Uterus (tissue), 4 donors: ENCODE measurements around the gene ARL4C. TPM values are rescaled to one million over a fixed set of nuclear protein-coding genes. Genes with fewer than 3 reads are reported as not detected.

Experiments
- DNase-seq, 2 donors: peaks; one replicate each; pipeline ENCODE4 v3.0.0-alpha.2; 2019 to 2020
- H3K27ac ChIP-seq, 2 donors: fragments of 200-600 bp; sonication (generic); 1 replicate in 1 of 2; 2 replicates in 1 of 2; pipeline ENCODE4 v1.5.1; 2016 to 2018
- H3K27me3 ChIP-seq, 2 donors: fragments of 200-600 bp; sonication (generic); one replicate each; pipeline ENCODE4 v1.5.1; 2018 to 2019; ENCODE audit warnings: control low read depth in 1 of 2
- H3K36me3 ChIP-seq, 2 donors: fragments of 200-600 bp; sonication (generic); one replicate each; pipeline ENCODE4 v1.5.1; 2019; ENCODE audit warnings: control low read depth in 1 of 2
- H3K4me1 ChIP-seq, 2 donors: fragments of 200-600 bp; sonication (generic); one replicate each; pipeline ENCODE4 v1.5.1; 2018 to 2019; ENCODE audit warnings: control low read depth in 1 of 2
- H3K4me3 ChIP-seq, 2 donors: fragments of 200-600 bp; sonication (generic); 1 replicate in 1 of 2; 2 replicates in 1 of 2; pipeline ENCODE4 v1.5.1; 2018 to 2019; ENCODE audit warnings: mild to moderate bottlenecking in 1 of 2
- H3K9me3 ChIP-seq, 2 donors: fragments of 200-600 bp; sonication (generic); one replicate each; pipeline ENCODE4 v1.5.1; 2019; ENCODE audit warnings: control low read depth in 1 of 2
- CTCF ChIP-seq, 4 experiments: fragments of 200-600 bp in 2 of 4; fragments of 450-650 bp in 2 of 4; sonication (generic) in 2 of 4; IDR thresholded peaks; one replicate each; pipeline ENCODE4 v1.5.1; 2016 to 2019; ENCODE audit warnings: antibody characterized with exemption in 4 of 4, mild to moderate bottlenecking in 2 of 4, moderate library complexity in 1 of 4
- POLR2A ChIP-seq, 2 donors: fragments of 450-650 bp; IDR thresholded peaks; one replicate each; pipeline ENCODE4 v1.6.1; 2016; ENCODE audit warnings: antibody characterized with exemption in 2 of 2, mild to moderate bottlenecking in 1 of 2, moderate library complexity in 1 of 2
- intact Hi-C: fragments of 100-400 bp; cut with DNase I; formaldehyde crosslinking; loops from one replicate; pipeline ENCODE4 v1.15.1; 2023; ENCODE audit warnings: low total_unique reads
- total RNA-seq, 4 donors: library from RNA; depleted of rRNA in 3 of 4; stranded (reverse); fragments of >200 nt in 3 of 4; gene quantifications; one replicate each; pipeline versions ENCODE4 v1.1.0 to v1.2.4, GENCODE V29; 2014 to 2023
- donor health status: DM: yes; HTN: yes; CAD: no.

Gene ARL4C
- total RNA-seq, 4 donors from 2014 or later = 3.0 to 15.6 (median 3.1) TPM; not detected in 1

GRCh38 chr2:234528410-234529148, 31.7 kb upstream of the ARL4C start:
- peaks cover 0 to 6% of the 10 kb centered on the region in 2 donors for H3K9me3 ChIP-seq
- DNase-seq = no peak
- H3K27ac ChIP-seq = no peak overlapping the region
- no peak overlapping the region for H3K4me3 ChIP-seq
- TF ChIP-seq CTCF (IDR thresholded peaks at IDR 0.05) = no peak
- TF ChIP-seq POLR2A (IDR thresholded peaks at IDR 0.05) = no peak
- intact Hi-C loops = no loop called here
- H3K4me1 ChIP-seq = no peaks in the 10 kb centered on the region
- H3K27me3 ChIP-seq = no peaks in the 10 kb centered on the region
- no peaks in the 10 kb centered on the region for H3K36me3 ChIP-seq

- TF ChIP-seq POLR2A (IDR thresholded peaks at IDR 0.05) (no peak), CTCF (IDR thresholded peaks at IDR 0.05) (no peak)
- no peak overlapping the region for H3K4me3 ChIP-seq
- H3K9me3 ChIP-seq = peaks cover 0 to 6% of the 10 kb centered on the region in 2 donors
- no peak for DNase-seq
- intact Hi-C loops = no loop called here
- no peaks in the 10 kb centered on the region for H3K27me3 ChIP-seq
- no peak overlapping the region for H3K27ac ChIP-seq
- H3K36me3 ChIP-seq = no peaks in the 10 kb centered on the region
- H3K4me1 ChIP-seq = no peaks in the 10 kb centered on the region
These were observed 29.8 kb upstream of the ARL4C start for GRCh38 chr2:234526711-234527110.

- Histone ChIP-seq H3K9me3 (peaks cover 0 to 6% of the 10 kb centered on the region in 2 donors), H3K4me1 (no peaks in the 10 kb centered on the region), H3K27ac (no peak overlapping the region), H3K27me3 (no peaks in the 10 kb centered on the region), H3K36me3 (no peaks in the 10 kb centered on the region), H3K4me3 (no peak overlapping the region)
- DNase-seq = no peak
- TF ChIP-seq POLR2A (IDR thresholded peaks at IDR 0.05) (no peak), CTCF (IDR thresholded peaks at IDR 0.05) (no peak)
- intact Hi-C loops = no loop called here
These were observed 24.7 kb upstream of the ARL4C start for GRCh38 chr2:234521536-234521935.

- no peak for TF ChIP-seq CTCF (IDR thresholded peaks at IDR 0.05)
- TF ChIP-seq POLR2A (IDR thresholded peaks at IDR 0.05) = no peak
- Histone ChIP-seq H3K9me3 (no peaks in the 10 kb centered on the region), H3K27me3 (no peaks in the 10 kb centered on the region), H3K4me1 (no peaks in the 10 kb centered on the region), H3K4me3 (no peak overlapping the region), H3K27ac (no peak overlapping the region), H3K36me3 (no peaks in the 10 kb centered on the region)
- intact Hi-C loops = no loop called here
- no peak for DNase-seq
These were observed 22.2 kb upstream of the ARL4C start for GRCh38 chr2:234518986-234519642.

- Histone ChIP-seq H3K4me1 (no peaks in the 10 kb centered on the region), H3K36me3 (no peaks in the 10 kb centered on the region), H3K27ac (no peak overlapping the region), H3K9me3 (no peaks in the 10 kb centered on the region), H3K4me3 (no peak overlapping the region), H3K27me3 (peaks cover 0 to 1% of the 10 kb centered on the region in 2 donors)
- DNase-seq = no peak
- TF ChIP-seq CTCF (IDR thresholded peaks at IDR 0.05) (no peak), POLR2A (IDR thresholded peaks at IDR 0.05) (no peak)
- intact Hi-C loops = no loop called here
These were observed 21.1 kb upstream of the ARL4C start for GRCh38 chr2:234517971-234518370.
